Measurements from ENCODE around the gene DDX42. TPM values are rescaled to one million over a fixed set of nuclear protein-coding genes. Genes with fewer than 3 reads are reported as not detected.

Gene DDX42
- total and polyA plus RNA-seq, 2 experiments from 2014 or later = 57.8 to 101 TPM

- peaks cover 5% of the 10 kb centered on the region; the same call in 1 of the 2 replicates for H3K4me1 ChIP-seq (ENCODE audit: insufficient read depth)
- peaks cover 48% of the 10 kb centered on the region for H4K20me1 ChIP-seq (replicated peaks; ENCODE audit: insufficient read depth)
- H3F3A ChIP-seq (replicated peaks; ENCODE audit: low read depth) = no peaks in the 10 kb centered on the region
- Mint-ChIP-seq H3K4me1 (peaks cover 10% of the 10 kb centered on the region; the same call in 2 of the 3 replicates), H3K36me3 (ENCODE audit: low read depth) (peaks cover 21% of the 10 kb centered on the region), H3K27me3 (ENCODE audit: insufficient read depth, low read depth, poor library complexity) (peaks cover 9% of the 10 kb centered on the region), H3K9me3 (no peaks in the 10 kb centered on the region), H3K4me3 (no peak overlapping the region), H3K27ac (peak overlapping the region; percentile 88)
- peaks cover 22% of the 10 kb centered on the region; the same call in 1 of the 2 replicates for H3K36me3 ChIP-seq (ENCODE audit: insufficient read depth)
- ATAC-seq (peak; percentile 9; the same call in 1 of the 3 replicates), DNase-seq (ENCODE audit: low spot score) (peak; percentile 30)
- TF ChIP-seq ZNF462 (CRISPR knock-in tag; IDR thresholded peaks at IDR 0.05) = no peak
- no peak for TF ChIP-seq CREB1 (CRISPR knock-in tag; IDR thresholded peaks at IDR 0.05; ENCODE audit: low read depth)
- no peak overlapping the region for H3K4me2 ChIP-seq
- H2AFZ ChIP-seq = no peak overlapping the region
- peaks cover 90% of the 10 kb centered on the region for H3K79me2 ChIP-seq (replicated peaks; ENCODE audit: insufficient read depth)
- no peaks in the 10 kb centered on the region for H3K9me2 ChIP-seq (ENCODE audit: insufficient read depth)
- H3K27me3 ChIP-seq (ENCODE audit: insufficient read depth) = no peaks in the 10 kb centered on the region
- no peak overlapping the region for H3K4me3 ChIP-seq
- 0 out of 2 replicates have a peak overlapping the region, but pooled peaks have one; percentile 68 for H3K27ac ChIP-seq (ENCODE audit: low read depth)
Measured at GRCh38 chr17:63768433-63768832, 5.5 kb upstream of the DDX42 start.

DNA sequence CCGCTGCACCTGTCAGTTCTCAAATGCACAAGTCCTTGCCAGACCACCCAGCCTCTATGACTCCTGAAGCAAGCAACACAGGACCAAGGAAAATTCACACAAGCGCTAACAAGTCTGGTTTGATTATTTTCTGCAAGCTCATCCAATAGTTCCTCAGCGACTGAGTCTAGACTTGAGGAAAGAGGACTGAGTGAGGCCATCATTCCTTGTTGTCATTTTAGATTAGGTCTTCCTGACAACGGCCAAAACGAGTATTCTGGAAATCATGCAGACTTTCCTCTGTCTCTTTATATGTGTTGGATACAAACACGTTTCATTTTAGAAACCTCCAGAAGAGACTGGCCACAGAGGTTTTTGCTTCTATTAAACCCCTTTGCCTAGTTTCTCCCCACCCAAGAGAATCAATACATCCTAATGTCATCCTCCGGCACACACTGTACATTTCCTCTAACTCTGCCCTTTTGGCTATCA lies 1.1 kb upstream of the DDX42 start:
- Histone ChIP-seq H2AFZ (peak overlapping the region; percentile 39; the same call in 1 of the 2 replicates), H3K4me3 (peak overlapping the region; percentile 99), H3K36me3 (ENCODE audit: insufficient read depth) (peaks cover 6% of the 10 kb centered on the region; the same call in 1 of the 2 replicates), H3K4me1 (ENCODE audit: insufficient read depth) (peaks cover 22% of the 10 kb centered on the region), H3K79me2 (replicated peaks; ENCODE audit: insufficient read depth) (peaks cover 90% of the 10 kb centered on the region), H3K4me2 (peak overlapping the region; percentile 86), H3K9me2 (ENCODE audit: insufficient read depth) (no peaks in the 10 kb centered on the region), H3K27me3 (ENCODE audit: insufficient read depth) (no peaks in the 10 kb centered on the region), H4K20me1 (replicated peaks; ENCODE audit: insufficient read depth) (peaks cover 65% of the 10 kb centered on the region), H3K27ac (ENCODE audit: low read depth) (peak overlapping the region; percentile 64), H3F3A (replicated peaks; ENCODE audit: low read depth) (no peaks in the 10 kb centered on the region; the same call in 1 of the 2 replicates)
- H3K27ac Mint-ChIP-seq = peak overlapping the region; percentile 100
- peaks cover 14% of the 10 kb centered on the region for H3K27me3 Mint-ChIP-seq (ENCODE audit: insufficient read depth, low read depth, poor library complexity)
- H3K4me3 Mint-ChIP-seq = peak overlapping the region; percentile 95
- no peaks in the 10 kb centered on the region; the same call in 2 of the 3 replicates for H3K9me3 Mint-ChIP-seq
- no peak for ATAC-seq
- DNase-seq (ENCODE audit: low spot score) = peak; percentile 9
- peaks cover 25% of the 10 kb centered on the region; the same call in 2 of the 3 replicates for H3K36me3 Mint-ChIP-seq (ENCODE audit: low read depth)
- peaks cover 20% of the 10 kb centered on the region for H3K4me1 Mint-ChIP-seq
- TF ChIP-seq JUNB (IDR thresholded peaks at IDR 0.05; ENCODE audit: unreplicated experiment) = no peak
- TF ChIP-seq POLR2AphosphoS5 (IDR thresholded peaks at IDR 0.05; ENCODE audit: low read depth) = no peak
- TF ChIP-seq CREB1 (CRISPR knock-in tag; IDR thresholded peaks at IDR 0.05; ENCODE audit: low read depth) = no peak
- TF ChIP-seq ZNF331 (CRISPR knock-in tag; IDR thresholded peaks at IDR 0.05; ENCODE audit: low read depth) = no peak
- TF ChIP-seq, protein P1, sequence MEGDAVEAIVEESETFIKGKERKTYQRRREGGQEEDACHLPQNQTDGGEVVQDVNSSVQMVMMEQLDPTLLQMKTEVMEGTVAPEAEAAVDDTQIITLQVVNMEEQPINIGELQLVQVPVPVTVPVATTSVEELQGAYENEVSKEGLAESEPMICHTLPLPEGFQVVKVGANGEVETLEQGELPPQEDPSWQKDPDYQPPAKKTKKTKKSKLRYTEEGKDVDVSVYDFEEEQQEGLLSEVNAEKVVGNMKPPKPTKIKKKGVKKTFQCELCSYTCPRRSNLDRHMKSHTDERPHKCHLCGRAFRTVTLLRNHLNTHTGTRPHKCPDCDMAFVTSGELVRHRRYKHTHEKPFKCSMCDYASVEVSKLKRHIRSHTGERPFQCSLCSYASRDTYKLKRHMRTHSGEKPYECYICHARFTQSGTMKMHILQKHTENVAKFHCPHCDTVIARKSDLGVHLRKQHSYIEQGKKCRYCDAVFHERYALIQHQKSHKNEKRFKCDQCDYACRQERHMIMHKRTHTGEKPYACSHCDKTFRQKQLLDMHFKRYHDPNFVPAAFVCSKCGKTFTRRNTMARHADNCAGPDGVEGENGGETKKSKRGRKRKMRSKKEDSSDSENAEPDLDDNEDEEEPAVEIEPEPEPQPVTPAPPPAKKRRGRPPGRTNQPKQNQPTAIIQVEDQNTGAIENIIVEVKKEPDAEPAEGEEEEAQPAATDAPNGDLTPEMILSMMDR (conservative IDR thresholded peaks at IDR 0.05; ENCODE audit: low read depth in 2 of 2) = no peak
- TF ChIP-seq, protein P2, sequence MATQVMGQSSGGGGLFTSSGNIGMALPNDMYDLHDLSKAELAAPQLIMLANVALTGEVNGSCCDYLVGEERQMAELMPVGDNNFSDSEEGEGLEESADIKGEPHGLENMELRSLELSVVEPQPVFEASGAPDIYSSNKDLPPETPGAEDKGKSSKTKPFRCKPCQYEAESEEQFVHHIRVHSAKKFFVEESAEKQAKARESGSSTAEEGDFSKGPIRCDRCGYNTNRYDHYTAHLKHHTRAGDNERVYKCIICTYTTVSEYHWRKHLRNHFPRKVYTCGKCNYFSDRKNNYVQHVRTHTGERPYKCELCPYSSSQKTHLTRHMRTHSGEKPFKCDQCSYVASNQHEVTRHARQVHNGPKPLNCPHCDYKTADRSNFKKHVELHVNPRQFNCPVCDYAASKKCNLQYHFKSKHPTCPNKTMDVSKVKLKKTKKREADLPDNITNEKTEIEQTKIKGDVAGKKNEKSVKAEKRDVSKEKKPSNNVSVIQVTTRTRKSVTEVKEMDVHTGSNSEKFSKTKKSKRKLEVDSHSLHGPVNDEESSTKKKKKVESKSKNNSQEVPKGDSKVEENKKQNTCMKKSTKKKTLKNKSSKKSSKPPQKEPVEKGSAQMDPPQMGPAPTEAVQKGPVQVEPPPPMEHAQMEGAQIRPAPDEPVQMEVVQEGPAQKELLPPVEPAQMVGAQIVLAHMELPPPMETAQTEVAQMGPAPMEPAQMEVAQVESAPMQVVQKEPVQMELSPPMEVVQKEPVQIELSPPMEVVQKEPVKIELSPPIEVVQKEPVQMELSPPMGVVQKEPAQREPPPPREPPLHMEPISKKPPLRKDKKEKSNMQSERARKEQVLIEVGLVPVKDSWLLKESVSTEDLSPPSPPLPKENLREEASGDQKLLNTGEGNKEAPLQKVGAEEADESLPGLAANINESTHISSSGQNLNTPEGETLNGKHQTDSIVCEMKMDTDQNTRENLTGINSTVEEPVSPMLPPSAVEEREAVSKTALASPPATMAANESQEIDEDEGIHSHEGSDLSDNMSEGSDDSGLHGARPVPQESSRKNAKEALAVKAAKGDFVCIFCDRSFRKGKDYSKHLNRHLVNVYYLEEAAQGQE (IDR thresholded peaks at IDR 0.05; ENCODE audit: unreplicated experiment) = no peak
- no peak for TF ChIP-seq EZH2phosphoT487 (IDR thresholded peaks at IDR 0.05; ENCODE audit: unreplicated experiment)
- TF ChIP-seq ZNF114 (CRISPR knock-in tag; IDR thresholded peaks at IDR 0.05) = no peak
- TF ChIP-seq NANOG (IDR thresholded peaks at IDR 0.05; ENCODE audit: borderline replicate concordance) = no peak
